SU-DHL-6 (cell line): ENCODE results near the gene TARS3.

Experiments used
- H2AFZ ChIP-seq: fragments of 200-600 bp; sonication (generic); 2 replicates; pipeline ENCODE4 v1.6.1; 2014; ENCODE audit warnings: low read depth, mild to moderate bottlenecking, moderate library complexity, mixed read lengths, antibody characterized with exemption, low read length; ENCODE audit not compliant: severe bottlenecking
- H3F3A ChIP-seq: fragments of 200-600 bp; shearing (Covaris generic); 2 replicates; pipeline ENCODE4 v1.6.0; 2016; ENCODE audit warnings: antibody characterized with exemption, mild to moderate bottlenecking; ENCODE audit not compliant: insufficient read depth
- H3K27ac ChIP-seq: fragments of 200-600 bp; sonication (generic); 2 replicates; pipeline ENCODE4 v1.5.1; 2016; ENCODE audit warnings: low read depth, mild to moderate bottlenecking, low read length, moderate library complexity, mixed read lengths
- H3K27me3 ChIP-seq: fragments of 200-600 bp; sonication (generic), shearing (Covaris generic); 2 replicates; pipeline ENCODE4 v1.6.0; 2014; ENCODE audit warnings: mild to moderate bottlenecking, low read length
- H3K36me3 ChIP-seq: fragments of 200-600 bp; sonication (generic); 2 replicates; pipeline ENCODE4 v1.6.1; 2014; ENCODE audit warnings: mild to moderate bottlenecking, low read length, mixed read lengths
- H3K4me2 ChIP-seq: fragments of 300-600, 200-600 bp; shearing (Covaris generic), sonication (generic); 2 replicates; pipeline ENCODE4 v1.6.0; 2014; ENCODE audit warnings: low read length, low read depth, mild to moderate bottlenecking; ENCODE audit not compliant: poor library complexity, severe bottlenecking
- H3K4me3 ChIP-seq: fragments of 200-600 bp; sonication (generic); 2 replicates; pipeline ENCODE4 v1.5.1; 2014; ENCODE audit warnings: antibody characterized with exemption, low read length, mild to moderate bottlenecking, mixed read lengths; ENCODE audit not compliant: insufficient read depth, poor library complexity, severe bottlenecking
- H3K79me2 ChIP-seq: fragments of 200-600 bp; sonication (generic); 2 replicates; pipeline ENCODE4 v1.6.1; 2014; ENCODE audit warnings: mild to moderate bottlenecking, low read length, moderate library complexity; ENCODE audit not compliant: insufficient read depth
- H3K9ac ChIP-seq: fragments of 200-600 bp; sonication (generic); 2 replicates; pipeline ENCODE4 v1.7.0; 2014; ENCODE audit warnings: mild to moderate bottlenecking, low read length
- H3K9me2 ChIP-seq: fragments of 200-600 bp; sonication (generic); replicated peaks from 2 replicates; pipeline ENCODE4 v1.6.1; 2014; ENCODE audit warnings: low read length; ENCODE audit not compliant: insufficient read depth
- H3K9me3 ChIP-seq: fragments of 200-600 bp; sonication (generic); 2 replicates; pipeline ENCODE4 v1.6.1; 2014; ENCODE audit warnings: low read length, mixed read lengths; ENCODE audit not compliant: insufficient read depth
- H4K20me1 ChIP-seq: fragments of 200-600 bp; sonication (generic); 2 replicates; pipeline ENCODE4 v1.6.1; 2014; ENCODE audit warnings: low read depth, mild to moderate bottlenecking, antibody characterized with exemption, low read length, moderate library complexity, mixed read lengths
- EZH2phosphoT487 ChIP-seq: fragments of 200-600 bp; sonication (generic), shearing (Covaris generic); conservative IDR thresholded peaks from 2 replicates; pipeline ENCODE4 v1.6.1; 2018; ENCODE audit warnings: mild to moderate bottlenecking, antibody characterized with exemption, low read length, moderate library complexity, mixed read lengths
- TF ChIP-seq, protein P1 (sequence below): fragments of 200-600 bp; sonication (generic); IDR thresholded peaks from one replicate; pipeline ENCODE4 v1.5.1; 2017; ENCODE audit warnings: antibody characterized with exemption, mild to moderate bottlenecking, low read length, moderate library complexity; ENCODE audit not compliant: insufficient read depth, poor library complexity, severe bottlenecking

The TARS3 gene

DNA sequence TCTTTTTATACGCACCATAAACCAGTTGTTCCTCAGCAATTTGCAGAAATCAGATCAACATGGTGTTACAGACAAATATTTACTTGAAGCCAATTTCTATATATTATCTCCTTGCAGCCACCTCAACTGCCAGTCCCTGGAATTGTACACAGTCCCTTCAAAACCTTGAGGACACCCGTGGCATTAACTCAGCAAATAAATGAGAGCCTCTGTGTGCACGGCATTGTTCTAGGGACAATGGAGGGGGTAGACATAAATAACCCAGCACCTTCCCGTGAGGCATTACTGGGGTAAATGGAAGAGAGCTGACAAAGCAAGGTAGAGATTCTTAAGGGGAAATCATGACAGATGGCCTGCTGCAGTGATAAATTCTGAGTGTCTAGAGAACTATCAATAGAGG is 84.6 kb downstream of the TARS3 start:
- Histone ChIP-seq H3F3A (peaks cover 13% of the 10 kb centered on the region; the same call in 1 of the 2 replicates), H3K27ac (no peak overlapping the region), H3K36me3 (peaks cover 4% of the 10 kb centered on the region; the same call in 1 of the 2 replicates), H4K20me1 (peaks cover 4% of the 10 kb centered on the region; the same call in 1 of the 2 replicates), H3K9me2 (no peaks in the 10 kb centered on the region), H3K27me3 (no peaks in the 10 kb centered on the region), H3K9ac (no peak overlapping the region), H2AFZ (no peak overlapping the region), H3K4me2 (no peak overlapping the region), H3K9me3 (no peaks in the 10 kb centered on the region), H3K4me3 (no peak overlapping the region), H3K79me2 (no peaks in the 10 kb centered on the region; the same call in 1 of the 2 replicates)
- TF ChIP-seq, protein P1, sequence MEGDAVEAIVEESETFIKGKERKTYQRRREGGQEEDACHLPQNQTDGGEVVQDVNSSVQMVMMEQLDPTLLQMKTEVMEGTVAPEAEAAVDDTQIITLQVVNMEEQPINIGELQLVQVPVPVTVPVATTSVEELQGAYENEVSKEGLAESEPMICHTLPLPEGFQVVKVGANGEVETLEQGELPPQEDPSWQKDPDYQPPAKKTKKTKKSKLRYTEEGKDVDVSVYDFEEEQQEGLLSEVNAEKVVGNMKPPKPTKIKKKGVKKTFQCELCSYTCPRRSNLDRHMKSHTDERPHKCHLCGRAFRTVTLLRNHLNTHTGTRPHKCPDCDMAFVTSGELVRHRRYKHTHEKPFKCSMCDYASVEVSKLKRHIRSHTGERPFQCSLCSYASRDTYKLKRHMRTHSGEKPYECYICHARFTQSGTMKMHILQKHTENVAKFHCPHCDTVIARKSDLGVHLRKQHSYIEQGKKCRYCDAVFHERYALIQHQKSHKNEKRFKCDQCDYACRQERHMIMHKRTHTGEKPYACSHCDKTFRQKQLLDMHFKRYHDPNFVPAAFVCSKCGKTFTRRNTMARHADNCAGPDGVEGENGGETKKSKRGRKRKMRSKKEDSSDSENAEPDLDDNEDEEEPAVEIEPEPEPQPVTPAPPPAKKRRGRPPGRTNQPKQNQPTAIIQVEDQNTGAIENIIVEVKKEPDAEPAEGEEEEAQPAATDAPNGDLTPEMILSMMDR = no peak
- TF ChIP-seq EZH2phosphoT487 = no peak

DNA sequence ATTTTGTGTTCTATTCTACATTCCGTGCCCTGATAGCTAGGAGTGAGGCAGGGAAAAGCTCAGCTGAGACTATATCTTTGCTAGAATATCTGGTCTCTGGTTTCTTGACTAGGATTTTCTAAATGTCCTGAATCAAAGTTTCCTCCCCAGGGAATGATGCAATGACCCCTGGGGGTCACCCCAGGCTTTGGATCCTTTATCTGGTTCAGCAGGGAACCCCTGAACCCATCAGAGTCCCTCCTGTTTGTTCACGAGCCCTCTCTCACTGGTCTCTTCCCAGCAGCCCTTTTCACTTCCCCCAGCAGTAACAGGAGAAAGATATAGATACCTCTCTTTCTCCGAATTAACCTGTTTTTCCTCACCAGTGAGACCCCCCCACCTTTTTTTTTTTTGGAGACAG is 86.4 kb downstream of the TARS3 start:
- Histone ChIP-seq H3K4me3 (no peak overlapping the region), H2AFZ (no peak overlapping the region), H3K36me3 (no peaks in the 10 kb centered on the region; the same call in 1 of the 2 replicates), H3F3A (peaks cover 11% of the 10 kb centered on the region; the same call in 1 of the 2 replicates), H3K27me3 (no peaks in the 10 kb centered on the region), H3K9me3 (no peaks in the 10 kb centered on the region), H4K20me1 (peaks cover 4% of the 10 kb centered on the region; the same call in 1 of the 2 replicates), H3K4me2 (no peak overlapping the region), H3K9ac (no peak overlapping the region), H3K27ac (no peak overlapping the region), H3K9me2 (no peaks in the 10 kb centered on the region), H3K79me2 (no peaks in the 10 kb centered on the region; the same call in 1 of the 2 replicates)
- no peak for TF ChIP-seq EZH2phosphoT487
- TF ChIP-seq, protein P1 = no peak

DNA sequence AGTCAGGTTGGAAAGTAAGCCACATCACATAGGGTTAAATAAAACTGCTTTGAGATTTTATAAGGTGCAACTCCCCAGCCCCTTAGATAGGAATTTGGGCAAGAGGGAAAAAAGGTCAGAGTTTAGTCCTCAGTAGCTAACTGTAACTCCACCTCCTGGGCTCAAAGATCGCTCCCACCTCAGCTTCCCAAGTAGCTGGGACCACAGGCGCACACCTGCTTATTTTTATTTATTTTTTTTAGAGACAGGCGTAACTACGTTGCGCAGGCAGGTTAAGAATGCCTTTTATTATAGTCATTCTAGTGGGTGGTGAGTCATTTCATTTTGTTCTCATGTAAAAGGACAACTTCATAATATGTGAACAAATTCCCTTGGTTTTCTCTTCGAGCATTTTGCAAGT is 86.8 kb downstream of the TARS3 start:
- H4K20me1 ChIP-seq = peaks cover 4% of the 10 kb centered on the region; the same call in 1 of the 2 replicates
- H3K4me2 ChIP-seq = no peak overlapping the region
- H2AFZ ChIP-seq = no peak overlapping the region
- H3K27me3 ChIP-seq = no peaks in the 10 kb centered on the region
- H3K9me3 ChIP-seq = no peaks in the 10 kb centered on the region
- no peak overlapping the region for H3K9ac ChIP-seq
- H3F3A ChIP-seq = peaks cover 8% of the 10 kb centered on the region; the same call in 1 of the 2 replicates
- no peaks in the 10 kb centered on the region; the same call in 1 of the 2 replicates for H3K79me2 ChIP-seq
- no peaks in the 10 kb centered on the region for H3K9me2 ChIP-seq
- TF ChIP-seq, protein P1 = no peak
- TF ChIP-seq EZH2phosphoT487 = no peak
- H3K4me3 ChIP-seq = no peak overlapping the region
- H3K27ac ChIP-seq = no peak overlapping the region
- no peaks in the 10 kb centered on the region; the same call in 1 of the 2 replicates for H3K36me3 ChIP-seq
